GM12801 (cell line): ENCODE data around the gene TMEM132E.

Experiments
- TF ChIP-seq, protein P1 (sequence below): IDR thresholded peaks from one replicate; pipeline ENCODE4 v1.5.1; 2011; ENCODE audit warnings: control low read depth; ENCODE audit not compliant: insufficient read length; ENCODE audit errors: extremely low read depth

The TMEM132E gene

GRCh38 chr17:34589120-34589965 is 10.0 kb downstream of the TMEM132E start:
- TF ChIP-seq, protein P1, sequence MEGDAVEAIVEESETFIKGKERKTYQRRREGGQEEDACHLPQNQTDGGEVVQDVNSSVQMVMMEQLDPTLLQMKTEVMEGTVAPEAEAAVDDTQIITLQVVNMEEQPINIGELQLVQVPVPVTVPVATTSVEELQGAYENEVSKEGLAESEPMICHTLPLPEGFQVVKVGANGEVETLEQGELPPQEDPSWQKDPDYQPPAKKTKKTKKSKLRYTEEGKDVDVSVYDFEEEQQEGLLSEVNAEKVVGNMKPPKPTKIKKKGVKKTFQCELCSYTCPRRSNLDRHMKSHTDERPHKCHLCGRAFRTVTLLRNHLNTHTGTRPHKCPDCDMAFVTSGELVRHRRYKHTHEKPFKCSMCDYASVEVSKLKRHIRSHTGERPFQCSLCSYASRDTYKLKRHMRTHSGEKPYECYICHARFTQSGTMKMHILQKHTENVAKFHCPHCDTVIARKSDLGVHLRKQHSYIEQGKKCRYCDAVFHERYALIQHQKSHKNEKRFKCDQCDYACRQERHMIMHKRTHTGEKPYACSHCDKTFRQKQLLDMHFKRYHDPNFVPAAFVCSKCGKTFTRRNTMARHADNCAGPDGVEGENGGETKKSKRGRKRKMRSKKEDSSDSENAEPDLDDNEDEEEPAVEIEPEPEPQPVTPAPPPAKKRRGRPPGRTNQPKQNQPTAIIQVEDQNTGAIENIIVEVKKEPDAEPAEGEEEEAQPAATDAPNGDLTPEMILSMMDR = no peak

GRCh38 chr17:34592002-34592401 is 12.6 kb downstream of the TMEM132E start:
- TF ChIP-seq, protein P1 = no peak

DNA sequence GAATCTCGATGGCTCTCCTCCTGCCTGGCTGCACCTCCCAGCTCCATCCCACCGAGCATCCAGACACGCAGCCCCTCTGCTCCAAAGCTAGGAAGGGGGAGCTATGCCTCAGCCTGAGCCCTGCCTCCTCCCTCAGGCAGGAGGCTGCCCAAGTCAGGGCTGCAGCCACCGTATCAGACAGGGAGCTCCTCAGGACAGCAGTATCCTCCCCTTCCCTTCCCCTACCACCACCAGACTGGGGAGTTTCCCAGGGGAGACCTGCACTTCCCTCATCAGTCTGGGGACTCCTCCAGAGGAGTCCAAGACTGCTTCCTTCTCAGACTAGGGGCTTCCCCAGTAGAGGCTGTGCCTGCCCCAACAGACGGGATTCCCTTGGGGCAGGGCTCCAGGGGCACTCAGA is 17.5 kb downstream of the TMEM132E start:
- TF ChIP-seq, protein P1 = no peak

DNA sequence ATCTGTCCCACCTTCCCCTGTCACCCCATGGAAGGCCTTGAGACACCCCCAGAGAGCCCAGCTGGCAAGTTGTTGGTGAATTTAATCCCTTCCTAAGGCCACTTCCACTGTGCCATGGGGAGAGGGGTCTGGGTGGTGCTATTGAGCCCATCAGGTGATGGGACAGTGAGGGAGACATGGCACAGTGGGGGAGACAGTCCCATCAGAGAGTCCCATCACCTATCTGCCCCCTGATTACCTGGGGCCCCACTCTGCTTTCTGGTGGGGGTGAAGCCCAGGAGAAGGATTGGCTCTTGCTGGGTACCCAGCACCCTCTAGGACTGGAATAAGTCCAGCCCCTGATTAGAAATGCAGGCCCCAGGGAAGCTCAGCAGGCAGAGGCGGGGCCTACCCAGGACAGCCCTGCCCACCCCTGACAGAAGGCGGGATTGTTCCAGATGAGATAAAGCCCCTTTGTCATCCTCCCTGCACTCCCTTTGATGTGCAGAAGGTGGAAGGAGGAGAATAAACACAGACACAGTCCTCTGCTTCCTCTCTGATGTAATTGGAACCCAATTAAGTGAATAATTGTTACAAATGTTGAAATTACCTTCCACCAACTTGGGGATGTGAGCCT is 18.9 kb downstream of the TMEM132E start:
- TF ChIP-seq, protein P1 = no peak

GRCh38 chr17:34601416-34601815 is 22.0 kb downstream of the TMEM132E start:
- TF ChIP-seq, protein P1 = no peak

- TF ChIP-seq, protein P1 = no peak
Measured at GRCh38 chr17:34603974-34604373, 24.6 kb downstream of the TMEM132E start.

- TF ChIP-seq, protein P1 = no peak
Measured at GRCh38 chr17:34606763-34607162, 27.4 kb downstream of the TMEM132E start.
